ENCODE data around the gene NFATC1.

GRCh38 chr18:79572093-79572780 is 176.5 kb downstream of the NFATC1 start:
- no peak for TF ChIP-seq CTCF (IDR thresholded peaks at IDR 0.05)
- TF ChIP-seq REST (IDR thresholded peaks at IDR 0.05; ENCODE audit: low read depth, low read length), result no peak
- TF ChIP-seq JUND (IDR thresholded peaks at IDR 0.05), result no peak
- no peak for TF ChIP-seq NRF1 (IDR thresholded peaks at IDR 0.05; ENCODE audit: low read depth, low read length)
- TF ChIP-seq POLR2AphosphoS5 (IDR thresholded peaks at IDR 0.05; ENCODE audit: low read depth, low read length), result no peak
- no peak for TF ChIP-seq RXRA (IDR thresholded peaks at IDR 0.05; ENCODE audit: borderline replicate concordance, low read depth)
- no peak for TF ChIP-seq EP300 (IDR thresholded peaks at IDR 0.05; ENCODE audit: borderline replicate concordance in 1 of 2, low read depth in 1 of 2, low read length in 1 of 2)
- TF ChIP-seq RAD21 (IDR thresholded peaks at IDR 0.05; ENCODE audit: low read length), result no peak
- TF ChIP-seq YY1 (IDR thresholded peaks at IDR 0.05; ENCODE audit: low read depth), result no peak
- TF ChIP-seq, protein P1, sequence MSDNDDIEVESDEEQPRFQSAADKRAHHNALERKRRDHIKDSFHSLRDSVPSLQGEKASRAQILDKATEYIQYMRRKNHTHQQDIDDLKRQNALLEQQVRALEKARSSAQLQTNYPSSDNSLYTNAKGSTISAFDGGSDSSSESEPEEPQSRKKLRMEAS (IDR thresholded peaks at IDR 0.05; ENCODE audit: low read depth), result no peak
- TF ChIP-seq, protein P2, sequence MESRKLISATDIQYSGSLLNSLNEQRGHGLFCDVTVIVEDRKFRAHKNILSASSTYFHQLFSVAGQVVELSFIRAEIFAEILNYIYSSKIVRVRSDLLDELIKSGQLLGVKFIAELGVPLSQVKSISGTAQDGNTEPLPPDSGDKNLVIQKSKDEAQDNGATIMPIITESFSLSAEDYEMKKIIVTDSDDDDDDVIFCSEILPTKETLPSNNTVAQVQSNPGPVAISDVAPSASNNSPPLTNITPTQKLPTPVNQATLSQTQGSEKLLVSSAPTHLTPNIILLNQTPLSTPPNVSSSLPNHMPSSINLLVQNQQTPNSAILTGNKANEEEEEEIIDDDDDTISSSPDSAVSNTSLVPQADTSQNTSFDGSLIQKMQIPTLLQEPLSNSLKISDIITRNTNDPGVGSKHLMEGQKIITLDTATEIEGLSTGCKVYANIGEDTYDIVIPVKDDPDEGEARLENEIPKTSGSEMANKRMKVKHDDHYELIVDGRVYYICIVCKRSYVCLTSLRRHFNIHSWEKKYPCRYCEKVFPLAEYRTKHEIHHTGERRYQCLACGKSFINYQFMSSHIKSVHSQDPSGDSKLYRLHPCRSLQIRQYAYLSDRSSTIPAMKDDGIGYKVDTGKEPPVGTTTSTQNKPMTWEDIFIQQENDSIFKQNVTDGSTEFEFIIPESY (IDR thresholded peaks at IDR 0.05; ENCODE audit: borderline replicate concordance, low read depth), result no peak
- TF ChIP-seq, protein P3, sequence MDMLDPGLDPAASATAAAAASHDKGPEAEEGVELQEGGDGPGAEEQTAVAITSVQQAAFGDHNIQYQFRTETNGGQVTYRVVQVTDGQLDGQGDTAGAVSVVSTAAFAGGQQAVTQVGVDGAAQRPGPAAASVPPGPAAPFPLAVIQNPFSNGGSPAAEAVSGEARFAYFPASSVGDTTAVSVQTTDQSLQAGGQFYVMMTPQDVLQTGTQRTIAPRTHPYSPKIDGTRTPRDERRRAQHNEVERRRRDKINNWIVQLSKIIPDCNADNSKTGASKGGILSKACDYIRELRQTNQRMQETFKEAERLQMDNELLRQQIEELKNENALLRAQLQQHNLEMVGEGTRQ (IDR thresholded peaks at IDR 0.05; ENCODE audit: borderline replicate concordance, low read depth, low read length), result no peak
- no peak for TF ChIP-seq TEAD4 (IDR thresholded peaks at IDR 0.05; ENCODE audit: borderline replicate concordance, insufficient read depth)
- TF ChIP-seq RCOR1 (IDR thresholded peaks at IDR 0.05; ENCODE audit: low read length), result no peak
